Omental fat pad (tissue), 4 donors: ENCODE results near the gene CD86. TPM values are rescaled to one million over a fixed set of nuclear protein-coding genes. Genes with fewer than 3 reads are reported as not detected.

Source experiments
- ATAC-seq: fragments of 150-250 bp; one replicate; pipeline ENCODE4 v1.9.1; 2016; ENCODE audit warnings: mild to moderate bottlenecking, moderate library complexity; ENCODE audit not compliant: low FRiP score
- DNase-seq: peaks from one replicate; pipeline ENCODE4 v3.0.0-alpha.2; 2019; ENCODE audit warnings: low spot score
- CTCF ChIP-seq, 3 donors: fragments of 450-650 bp; IDR thresholded peaks; one replicate each; pipeline ENCODE4 v1.5.1; 2016 to 2017; ENCODE audit warnings: antibody characterized with exemption in 3 of 3, mild to moderate bottlenecking in 3 of 3, moderate library complexity in 2 of 3
- total RNA-seq, 4 donors: library from RNA; depleted of rRNA; stranded (reverse); fragments of >200 nt; gene quantifications; one replicate each; pipeline ENCODE4 v1.1.0, GENCODE V29; 2016

The CD86 gene
- total RNA-seq, 4 donors from 2014 or later = 10.7 to 21.6 (median 15.2) TPM

- DNase-seq = no peak
Observed at GRCh38 chr3:122100083-122100482, 44.9 kb downstream of the CD86 start.

GRCh38 chr3:122100591-122101463 is 45.7 kb downstream of the CD86 start:
- TF ChIP-seq CTCF (IDR thresholded peaks at IDR 0.05) = no peak
- ATAC-seq = no peak
- no peak for DNase-seq

More at GRCh38 chr3:122100083-122100482, 44.9 kb downstream of the CD86 start:
- TF ChIP-seq CTCF (IDR thresholded peaks at IDR 0.05) = no peak
- no peak for ATAC-seq

- DNase-seq = no peak
- TF ChIP-seq CTCF (IDR thresholded peaks at IDR 0.05) = no peak
- ATAC-seq = no peak
Observed at GRCh38 chr3:122101646-122102045, 46.5 kb downstream of the CD86 start.

- DNase-seq (no peak), ATAC-seq (no peak)
- TF ChIP-seq CTCF (IDR thresholded peaks at IDR 0.05) = no peak
Observed at GRCh38 chr3:122102191-122102935, 47.2 kb downstream of the CD86 start.

- no peak for ATAC-seq
- no peak for TF ChIP-seq CTCF (IDR thresholded peaks at IDR 0.05)
- no peak for DNase-seq
Observed at GRCh38 chr3:122103821-122104514, 48.8 kb downstream of the CD86 start.

- no peak for ATAC-seq
- no peak for DNase-seq
- TF ChIP-seq CTCF (IDR thresholded peaks at IDR 0.05) = no peak
Observed at GRCh38 chr3:122104515-122105194, 49.5 kb downstream of the CD86 start.
